Suprapubic skin (tissue), 3 donors: Measurements from ENCODE around the gene CCDC71L.
"Not testable (repeated sequence)": the region's sequence is repeated elsewhere in the genome, so short reads cannot be mapped to it uniquely, and the experiment has no call there.

Source experiments
- CTCF ChIP-seq, 2 donors: fragments of 200-600 bp in 1 of 2; fragments of 450-650 bp in 1 of 2; sonication (generic) in 1 of 2; IDR thresholded peaks; one replicate each; pipeline ENCODE4 v1.5.1; 2016 to 2019; ENCODE audit warnings: antibody characterized with exemption in 2 of 2, mild to moderate bottlenecking in 1 of 2, moderate library complexity in 1 of 2
- POLR2A ChIP-seq, 2 donors: fragments of 450-650 bp; IDR thresholded peaks; one replicate each; pipeline ENCODE4 v1.6.1; 2017; ENCODE audit warnings: antibody characterized with exemption in 2 of 2, mild to moderate bottlenecking in 2 of 2, moderate library complexity in 2 of 2

DNA sequence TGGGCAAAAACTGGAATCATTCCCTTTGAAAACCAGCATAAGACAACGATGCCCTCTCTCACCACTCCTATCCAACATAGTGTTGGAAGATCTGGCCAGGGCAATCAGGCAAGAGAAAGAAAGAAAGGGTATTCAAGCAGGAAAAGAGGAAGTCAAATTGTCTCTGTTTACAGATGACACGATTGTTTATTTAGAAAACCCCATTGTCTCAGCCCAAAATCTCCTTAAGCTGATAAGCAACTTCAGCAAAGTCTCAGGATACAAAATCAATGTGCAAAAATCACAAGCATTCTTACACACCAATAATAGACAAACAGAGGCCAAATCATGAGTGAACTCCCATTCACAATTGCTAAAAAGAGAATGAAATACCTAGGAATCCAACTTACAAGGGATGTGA, 15.5 kb upstream of the CCDC71L start:
- not testable (repeated sequence) for TF ChIP-seq CTCF, POLR2A (IDR thresholded peaks at IDR 0.05)
